ENCODE results near the gene FNDC3B. TPM values are rescaled to one million over a fixed set of nuclear protein-coding genes. Genes with fewer than 3 reads are reported as not detected.

FNDC3B gene
- total RNA-seq, 2 donors from 2014 or later = 80.6 to 107 TPM

DNA sequence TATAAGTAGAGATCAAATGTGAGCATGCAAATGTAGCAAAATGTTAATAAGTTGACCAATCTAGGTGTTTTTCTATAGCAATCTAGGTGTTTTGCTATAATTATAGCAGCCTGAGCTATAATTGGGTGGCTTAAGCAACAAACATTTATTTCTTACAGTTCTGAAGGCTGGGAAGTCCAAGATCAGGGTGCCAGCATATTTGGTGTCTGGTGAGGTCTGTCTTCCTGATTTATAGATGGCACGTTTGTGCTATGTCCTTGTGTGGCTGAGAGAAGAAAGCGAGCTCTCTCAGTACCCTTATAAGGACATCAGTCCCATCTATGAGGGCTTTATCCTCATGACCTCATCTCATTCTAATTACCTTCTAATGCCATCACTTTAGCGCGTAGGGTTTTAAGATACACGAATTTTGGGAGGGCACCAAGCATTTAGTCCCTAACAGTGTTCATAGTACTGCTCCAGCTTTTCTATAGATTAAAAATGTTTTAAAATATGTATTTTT, 237.8 kb downstream of the FNDC3B start:
- H3K4me1 Mint-ChIP-seq = peaks cover 3% of the 10 kb centered on the region
- H3K4me3 Mint-ChIP-seq = no peak overlapping the region
- H3K27ac ChIP-seq (ENCODE audit: low read depth, low read length) = no peak overlapping the region
- H3K36me3 ChIP-seq (ENCODE audit: control insufficient read depth, insufficient read depth, low read length) = peaks cover 92% of the 10 kb centered on the region
- TF ChIP-seq, protein P1, sequence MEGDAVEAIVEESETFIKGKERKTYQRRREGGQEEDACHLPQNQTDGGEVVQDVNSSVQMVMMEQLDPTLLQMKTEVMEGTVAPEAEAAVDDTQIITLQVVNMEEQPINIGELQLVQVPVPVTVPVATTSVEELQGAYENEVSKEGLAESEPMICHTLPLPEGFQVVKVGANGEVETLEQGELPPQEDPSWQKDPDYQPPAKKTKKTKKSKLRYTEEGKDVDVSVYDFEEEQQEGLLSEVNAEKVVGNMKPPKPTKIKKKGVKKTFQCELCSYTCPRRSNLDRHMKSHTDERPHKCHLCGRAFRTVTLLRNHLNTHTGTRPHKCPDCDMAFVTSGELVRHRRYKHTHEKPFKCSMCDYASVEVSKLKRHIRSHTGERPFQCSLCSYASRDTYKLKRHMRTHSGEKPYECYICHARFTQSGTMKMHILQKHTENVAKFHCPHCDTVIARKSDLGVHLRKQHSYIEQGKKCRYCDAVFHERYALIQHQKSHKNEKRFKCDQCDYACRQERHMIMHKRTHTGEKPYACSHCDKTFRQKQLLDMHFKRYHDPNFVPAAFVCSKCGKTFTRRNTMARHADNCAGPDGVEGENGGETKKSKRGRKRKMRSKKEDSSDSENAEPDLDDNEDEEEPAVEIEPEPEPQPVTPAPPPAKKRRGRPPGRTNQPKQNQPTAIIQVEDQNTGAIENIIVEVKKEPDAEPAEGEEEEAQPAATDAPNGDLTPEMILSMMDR (conservative IDR thresholded peaks at IDR 0.05) = no peak
- H3K27me3 ChIP-seq (ENCODE audit: control insufficient read depth, insufficient read depth, low read length, poor library complexity, severe bottlenecking) = no peaks in the 10 kb centered on the region
- H3K9me3 Mint-ChIP-seq = no peaks in the 10 kb centered on the region
- H3K36me3 Mint-ChIP-seq (ENCODE audit: low read depth) = peaks cover 45% of the 10 kb centered on the region
- H3K4me1 ChIP-seq (ENCODE audit: control insufficient read depth, insufficient read depth, low read length) = no peaks in the 10 kb centered on the region
- H3K9ac ChIP-seq (ENCODE audit: extremely low read depth, low read length, poor library complexity, severe bottlenecking) = no peak overlapping the region
- H3K9me3 ChIP-seq (ENCODE audit: control insufficient read depth, low read length) = no peaks in the 10 kb centered on the region
- H3K27ac Mint-ChIP-seq = no peak overlapping the region
- H3K4me3 ChIP-seq (ENCODE audit: low read length) = no peak overlapping the region
- 98% methylated on average over 5 of the region's 5 CpGs; no CpG with 5 or more reads in 1 of the 2 experiments for WGBS, 2 experiments (ENCODE audit: insufficient coverage in 1 of 2, insufficient read length in 1 of 2)
- DNase-seq = no peak
- H3K27me3 Mint-ChIP-seq (ENCODE audit: insufficient read depth) = no peaks in the 10 kb centered on the region

DNA sequence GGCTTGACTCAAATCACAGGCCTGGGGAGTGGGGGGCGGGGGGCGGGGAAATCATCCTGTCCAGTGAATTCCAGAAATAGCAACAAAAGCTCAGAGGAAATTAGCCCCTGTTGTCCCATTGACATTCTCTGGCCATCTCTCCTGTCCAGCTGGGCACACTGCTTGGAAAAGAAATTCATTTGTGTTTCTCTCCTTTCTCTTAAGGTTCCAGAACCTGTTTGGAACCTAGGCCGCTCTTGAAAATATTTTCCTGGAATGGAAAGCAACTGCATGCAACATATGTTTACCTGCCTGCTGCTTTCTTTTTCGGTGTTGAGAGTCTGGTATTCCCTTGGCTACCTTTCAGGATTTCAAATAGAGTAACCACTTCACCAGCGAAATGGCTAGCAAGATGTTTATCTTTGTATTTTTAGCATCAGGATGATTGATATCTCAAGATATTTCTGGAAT, 239.8 kb downstream of the FNDC3B start:
- Mint-ChIP-seq H3K27ac (no peak overlapping the region), H3K4me3 (no peak overlapping the region)

DNA sequence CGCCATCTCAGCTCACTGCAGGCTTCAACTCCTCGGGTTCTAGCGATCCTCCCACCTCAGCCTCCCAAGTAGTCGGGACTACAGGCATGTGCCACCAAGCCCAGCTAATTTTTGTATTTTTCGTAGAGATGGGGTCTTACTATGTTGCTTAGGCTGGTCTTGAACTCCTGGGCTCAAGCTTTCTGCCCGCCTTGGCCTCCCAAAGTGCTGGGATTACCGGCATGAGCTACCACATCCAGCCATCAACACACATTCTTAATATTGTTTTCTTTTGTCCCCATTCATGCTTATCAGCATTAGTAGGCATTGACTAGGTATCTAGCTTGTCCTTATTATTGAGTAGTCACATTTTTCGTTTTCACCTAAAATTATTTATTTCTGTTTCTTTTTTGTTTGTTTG, 240.6 kb downstream of the FNDC3B start:
- no peak overlapping the region for H3K4me3 ChIP-seq (ENCODE audit: low read length)
- Mint-ChIP-seq H3K9me3 (no peaks in the 10 kb centered on the region), H3K27me3 (ENCODE audit: insufficient read depth) (no peaks in the 10 kb centered on the region), H3K4me3 (no peak overlapping the region), H3K27ac (no peak overlapping the region), H3K4me1 (peaks cover 1% of the 10 kb centered on the region), H3K36me3 (ENCODE audit: low read depth) (peaks cover 50% of the 10 kb centered on the region)
- peaks cover 92% of the 10 kb centered on the region for H3K36me3 ChIP-seq (ENCODE audit: control insufficient read depth, insufficient read depth, low read length)
- H3K9ac ChIP-seq (ENCODE audit: extremely low read depth, low read length, poor library complexity, severe bottlenecking) = no peak overlapping the region
- H3K27ac ChIP-seq (ENCODE audit: low read depth, low read length) = no peak overlapping the region
- no peak for DNase-seq
- H3K9me3 ChIP-seq (ENCODE audit: control insufficient read depth, low read length) = no peaks in the 10 kb centered on the region
- TF ChIP-seq, protein P1 (conservative IDR thresholded peaks at IDR 0.05) = no peak
- no peaks in the 10 kb centered on the region for H3K27me3 ChIP-seq (ENCODE audit: control insufficient read depth, insufficient read depth, low read length, poor library complexity, severe bottlenecking)
- H3K4me1 ChIP-seq (ENCODE audit: control insufficient read depth, insufficient read depth, low read length) = no peaks in the 10 kb centered on the region
- 95 to 100% methylated on average over 1 to 8 of the region's 8 CpGs for WGBS, 2 experiments (ENCODE audit: insufficient coverage in 1 of 2, insufficient read length in 1 of 2)

More for the DNA sequence above, 239.8 kb downstream of the FNDC3B start:
- WGBS, 2 experiments (ENCODE audit: insufficient coverage in 1 of 2, insufficient read length in 1 of 2) = 94 to 100% methylated on average over 3 to 5 of the region's 5 CpGs
- Histone ChIP-seq H3K4me3 (ENCODE audit: low read length) (no peak overlapping the region), H3K4me1 (ENCODE audit: control insufficient read depth, insufficient read depth, low read length) (no peaks in the 10 kb centered on the region), H3K27me3 (ENCODE audit: control insufficient read depth, insufficient read depth, low read length, poor library complexity, severe bottlenecking) (no peaks in the 10 kb centered on the region), H3K27ac (ENCODE audit: low read depth, low read length) (no peak overlapping the region), H3K9me3 (ENCODE audit: control insufficient read depth, low read length) (no peaks in the 10 kb centered on the region), H3K36me3 (ENCODE audit: control insufficient read depth, insufficient read depth, low read length) (peaks cover 91% of the 10 kb centered on the region), H3K9ac (ENCODE audit: extremely low read depth, low read length, poor library complexity, severe bottlenecking) (no peak overlapping the region)
- no peaks in the 10 kb centered on the region for H3K4me1 Mint-ChIP-seq
- H3K27me3 Mint-ChIP-seq (ENCODE audit: insufficient read depth) = no peaks in the 10 kb centered on the region
- no peak for DNase-seq
- TF ChIP-seq, protein P1 (conservative IDR thresholded peaks at IDR 0.05) = no peak
- H3K9me3 Mint-ChIP-seq = no peaks in the 10 kb centered on the region
- peaks cover 53% of the 10 kb centered on the region for H3K36me3 Mint-ChIP-seq (ENCODE audit: low read depth)

Measured in endodermal cell (in vitro differentiated cells).